HCT116 (cell line): ENCODE data around the gene METTL26. TPM values are rescaled to one million over a fixed set of nuclear protein-coding genes. Genes with fewer than 3 reads are reported as not detected.

Experiments used
- ATAC-seq: fragments of 200-7000 bp; cut with Tn5 transposase; 2 replicates; pipeline ENCODE4 v1.9.1; 2020; ENCODE audit warnings: mild to moderate bottlenecking, moderate library complexity
- BruUV-seq: library from RNA; stranded (reverse); fragments of 400-500 nt; replicated peaks from 2 replicates; lab custom pipeline; 2021; lab: Mats Ljungman, UMichigan
- CTCF ChIA-PET: fragments of 300-600 bp; sonication (Branson Sonifier 250); formaldehyde crosslinking; loops from one replicate; lab custom pipeline; 2021; ENCODE audit warnings: antibody characterized with exemption; lab: Charles Lee
- POLR2A ChIA-PET: fragments of 300-600, 350-600 bp; sonication (Branson Sonifier 250); formaldehyde crosslinking; loops from one replicate; lab custom pipeline; 2021; ENCODE audit warnings: antibody characterized with exemption; lab: Charles Lee
- RAD21 ChIA-PET, 2 experiments: fragments of 300-600 bp; sonication (Branson Sonifier 250); formaldehyde crosslinking; loops; one replicate each; lab custom pipeline; 2023; ENCODE audit warnings: low total read pairs in 2 of 2; ENCODE audit not compliant: uncharacterized antibody in 2 of 2, unreplicated experiment in 2 of 2, low non-redundant PET in 1 of 2; lab: Charles Lee
- DNase-seq: peaks from one replicate; pipeline ENCODE4 v3.0.0-alpha.2; 2010; ENCODE audit warnings: low read depth, low spot score
- H2AFZ ChIP-seq: fragments of 200-600 bp; shearing (Covaris generic), sonication (generic); 2 replicates; pipeline ENCODE4 v1.6.1; 2017; ENCODE audit warnings: low read depth, mixed run types, mixed read lengths, antibody characterized with exemption, low read length; ENCODE audit not compliant: poor library complexity, severe bottlenecking
- H3K27ac ChIP-seq: 2 replicates; pipeline ENCODE4 v1.5.1; 2012; ENCODE audit warnings: low read depth, low read length
- H3K27me3 ChIP-seq: fragments of 200-600 bp; sonication (generic); 2 replicates; pipeline ENCODE4 v1.6.1; 2016; ENCODE audit warnings: mixed run types, low read length, mixed read lengths; ENCODE audit not compliant: insufficient read depth
- H3K36me3 ChIP-seq, 2 experiments: fragments of 200-500 bp in 1 of 2; fragments of 200-600 bp in 1 of 2; sonication (Bioruptor generic) in 1 of 2; sonication (generic) in 1 of 2; 2 replicates each; pipeline versions ENCODE4 v1.5.1 to v1.6.1; 2014 to 2016; ENCODE audit warnings: low read length in 2 of 2, inconsistent platforms in 1 of 2, mixed read lengths in 1 of 2, mixed run types in 1 of 2; ENCODE audit not compliant: insufficient read depth in 2 of 2, control insufficient read depth in 1 of 2
- H3K4me1 ChIP-seq, 2 experiments: fragments of 200-600 bp in 1 of 2; sonication (generic) in 1 of 2; 2 replicates each; pipeline versions ENCODE4 v1.5.1 to v1.6.1; 2012 to 2017; ENCODE audit warnings: low read length in 2 of 2, inconsistent platforms in 1 of 2, mild to moderate bottlenecking in 1 of 2, mixed read lengths in 1 of 2, mixed run types in 1 of 2, moderate library complexity in 1 of 2; ENCODE audit not compliant: insufficient read depth in 2 of 2, control insufficient read depth in 1 of 2
- H3K4me2 ChIP-seq: fragments of 200-600 bp; sonication (generic); 2 replicates; pipeline ENCODE4 v1.6.1; 2017; ENCODE audit warnings: mixed run types, low read length, mixed read lengths
- H3K4me3 ChIP-seq, 2 experiments: fragments of 200-600 bp in 1 of 2; sonication (generic) in 1 of 2; replicated peaks in 1 of 2; 2 replicates each; pipeline ENCODE4 v1.5.1; 2011 to 2016; ENCODE audit warnings: low read length in 2 of 2, control low read depth in 1 of 2, low read depth in 1 of 2, mild to moderate bottlenecking in 1 of 2, mixed read lengths in 1 of 2, mixed run types in 1 of 2
- H3K79me2 ChIP-seq: fragments of 200-600 bp; sonication (generic); 2 replicates; pipeline ENCODE4 v1.6.1; 2017; ENCODE audit warnings: mild to moderate bottlenecking, mixed run types, low read length, moderate library complexity, mixed read lengths; ENCODE audit not compliant: insufficient read depth
- H3K9ac ChIP-seq: fragments of 200-600 bp; sonication (generic); 2 replicates; pipeline ENCODE4 v1.6.1; 2016; ENCODE audit warnings: low read length, mixed read lengths
- H3K9me2 ChIP-seq: fragments of 200-600 bp; sonication (generic), shearing (Covaris generic); 2 replicates; pipeline ENCODE4 v1.6.1; 2017; ENCODE audit warnings: mixed run types, mild to moderate bottlenecking, moderate library complexity; ENCODE audit not compliant: insufficient read depth
- H3K9me3 ChIP-seq, 2 experiments: fragments of 200-500 bp in 1 of 2; fragments of 200-600 bp in 1 of 2; sonication (Bioruptor generic) in 1 of 2; sonication (generic) in 1 of 2; 2 replicates each; pipeline ENCODE4 v1.6.1; 2014 to 2017; ENCODE audit warnings: low read length in 2 of 2, mixed read lengths in 2 of 2, inconsistent platforms in 1 of 2, low read depth in 1 of 2, mild to moderate bottlenecking in 1 of 2, mixed run types in 1 of 2, moderate library complexity in 1 of 2; ENCODE audit not compliant: control insufficient read depth in 1 of 2, insufficient read depth in 1 of 2
- H4K20me1 ChIP-seq: fragments of 200-600 bp; sonication (generic), shearing (Covaris generic); 2 replicates; pipeline ENCODE4 v1.6.1; 2017; ENCODE audit warnings: mixed run types, mild to moderate bottlenecking, moderate library complexity; ENCODE audit not compliant: insufficient read depth
- CEBPB ChIP-seq: IDR thresholded peaks from 2 replicates; pipeline ENCODE4 v1.6.1; 2012; ENCODE audit warnings: low read depth
- EGR1 ChIP-seq: IDR thresholded peaks from 2 replicates; pipeline ENCODE4 v1.6.1; 2012; ENCODE audit warnings: low read depth
- EZH2 ChIP-seq: fragments of 200-600 bp; sonication (generic); IDR thresholded peaks from 2 replicates; pipeline ENCODE4 v1.6.1; 2017; ENCODE audit warnings: antibody characterized with exemption, mixed run types
- SIN3A ChIP-seq: IDR thresholded peaks from 2 replicates; pipeline ENCODE4 v1.6.1; 2012; ENCODE audit warnings: low read depth
- TCF7L2 ChIP-seq: IDR thresholded peaks from 2 replicates; pipeline ENCODE4 v1.7.0; 2011; ENCODE audit warnings: borderline replicate concordance, inconsistent platforms; ENCODE audit not compliant: insufficient read depth, insufficient read length; ENCODE audit errors: extremely low read depth
- intact Hi-C: fragments of 100-400 bp; cut with micrococcal nuclease; formaldehyde crosslinking; loops from 2 replicates; pipeline ENCODE4 v1.10.0; 2022
- total RNA-seq: library from RNA; stranded (reverse); gene quantifications from one replicate; pipeline ENCODE4 v1.2.1, GENCODE V29; 2021; ENCODE audit not compliant: unreplicated experiment
- TF ChIP-seq, protein P1 (sequence below): IDR thresholded peaks from 2 replicates; pipeline ENCODE4 v1.6.1; 2012
- TF ChIP-seq, protein P2 (sequence below), 3 experiments: fragments of 200-600 bp in 1 of 3; sonication (generic) in 1 of 3; IDR thresholded peaks in 2 of 3; conservative IDR thresholded peaks in 1 of 3; 2 replicates each; pipeline ENCODE4 v1.5.1; 2012 to 2017; ENCODE audit warnings: low read depth in 2 of 3, low read length in 2 of 3, antibody characterized with exemption in 1 of 3, borderline replicate concordance in 1 of 3, control low read depth in 1 of 3, mild to moderate bottlenecking in 1 of 3, mixed read lengths in 1 of 3, mixed run types in 1 of 3, moderate library complexity in 1 of 3; ENCODE audit not compliant: insufficient read depth in 1 of 3
- TF ChIP-seq, protein P3 (sequence below): IDR thresholded peaks from 2 replicates; pipeline ENCODE4 v1.6.1; 2011; ENCODE audit warnings: mild to moderate bottlenecking, low read length, moderate library complexity; ENCODE audit not compliant: insufficient replicate concordance; ENCODE audit errors: extremely low read depth

METTL26 gene
- total RNA-seq, 1 experiment from 2014 or later = 85.7 TPM

DNA sequence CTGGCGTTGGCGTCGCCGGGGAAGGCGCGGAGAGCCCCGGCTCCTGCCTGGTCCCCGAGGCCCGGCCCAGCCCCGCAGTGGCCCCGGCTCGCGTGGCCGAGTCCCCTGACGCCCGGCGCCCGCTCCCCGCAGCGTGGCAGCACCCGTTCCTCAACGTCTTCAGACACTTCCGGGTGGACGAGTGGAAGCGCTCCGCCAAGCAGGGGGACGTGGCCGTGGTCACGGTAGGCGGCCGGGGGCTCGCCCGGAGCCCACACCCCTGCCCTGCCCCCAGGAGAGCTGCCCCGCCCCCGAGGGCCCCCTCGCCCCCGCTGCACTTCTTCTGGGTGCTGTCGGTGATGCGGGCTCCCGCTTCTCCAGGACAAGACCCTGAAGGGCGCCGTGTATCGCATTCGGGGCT is 13.5 kb upstream of the METTL26 start:
- BruUV-seq = no TSS peak
- POLR2A ChIA-PET = no interaction called here
- Histone ChIP-seq H3K4me2 (peak overlapping the region; percentile 84), H3K36me3 (no peaks in the 10 kb centered on the region), H3K4me1 (peaks cover 13 to 33% of the 10 kb centered on the region in 2 experiments), H3K27ac (peak overlapping the region; percentile 96), H3K27me3 (no peaks in the 10 kb centered on the region), H3K9me2 (no peaks in the 10 kb centered on the region), H4K20me1 (no peaks in the 10 kb centered on the region), H3K4me3 (peak overlapping the region; percentile 64 to 68), H3K79me2 (peaks cover 21% of the 10 kb centered on the region), H3K9me3 (no peaks in the 10 kb centered on the region), H3K9ac (peak overlapping the region; percentile 82), H2AFZ (no peak overlapping the region)
- RAD21 ChIA-PET = no interaction called here
- TF ChIP-seq, protein P1, sequence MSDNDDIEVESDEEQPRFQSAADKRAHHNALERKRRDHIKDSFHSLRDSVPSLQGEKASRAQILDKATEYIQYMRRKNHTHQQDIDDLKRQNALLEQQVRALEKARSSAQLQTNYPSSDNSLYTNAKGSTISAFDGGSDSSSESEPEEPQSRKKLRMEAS = no peak
- TF ChIP-seq EZH2 (no peak), SIN3A (no peak), TCF7L2 (no peak), CEBPB (no peak), EGR1 (no peak)
- TF ChIP-seq, protein P2, sequence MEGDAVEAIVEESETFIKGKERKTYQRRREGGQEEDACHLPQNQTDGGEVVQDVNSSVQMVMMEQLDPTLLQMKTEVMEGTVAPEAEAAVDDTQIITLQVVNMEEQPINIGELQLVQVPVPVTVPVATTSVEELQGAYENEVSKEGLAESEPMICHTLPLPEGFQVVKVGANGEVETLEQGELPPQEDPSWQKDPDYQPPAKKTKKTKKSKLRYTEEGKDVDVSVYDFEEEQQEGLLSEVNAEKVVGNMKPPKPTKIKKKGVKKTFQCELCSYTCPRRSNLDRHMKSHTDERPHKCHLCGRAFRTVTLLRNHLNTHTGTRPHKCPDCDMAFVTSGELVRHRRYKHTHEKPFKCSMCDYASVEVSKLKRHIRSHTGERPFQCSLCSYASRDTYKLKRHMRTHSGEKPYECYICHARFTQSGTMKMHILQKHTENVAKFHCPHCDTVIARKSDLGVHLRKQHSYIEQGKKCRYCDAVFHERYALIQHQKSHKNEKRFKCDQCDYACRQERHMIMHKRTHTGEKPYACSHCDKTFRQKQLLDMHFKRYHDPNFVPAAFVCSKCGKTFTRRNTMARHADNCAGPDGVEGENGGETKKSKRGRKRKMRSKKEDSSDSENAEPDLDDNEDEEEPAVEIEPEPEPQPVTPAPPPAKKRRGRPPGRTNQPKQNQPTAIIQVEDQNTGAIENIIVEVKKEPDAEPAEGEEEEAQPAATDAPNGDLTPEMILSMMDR (IDR thresholded peaks at IDR 0.05 in 2 of 3, conservative IDR thresholded peaks at IDR 0.05 in 1 of 3; ENCODE audit: borderline replicate concordance in 1 of 3, insufficient read depth in 1 of 3, low read depth in 2 of 3, low read length in 2 of 3) = no peak
- TF ChIP-seq, protein P3, sequence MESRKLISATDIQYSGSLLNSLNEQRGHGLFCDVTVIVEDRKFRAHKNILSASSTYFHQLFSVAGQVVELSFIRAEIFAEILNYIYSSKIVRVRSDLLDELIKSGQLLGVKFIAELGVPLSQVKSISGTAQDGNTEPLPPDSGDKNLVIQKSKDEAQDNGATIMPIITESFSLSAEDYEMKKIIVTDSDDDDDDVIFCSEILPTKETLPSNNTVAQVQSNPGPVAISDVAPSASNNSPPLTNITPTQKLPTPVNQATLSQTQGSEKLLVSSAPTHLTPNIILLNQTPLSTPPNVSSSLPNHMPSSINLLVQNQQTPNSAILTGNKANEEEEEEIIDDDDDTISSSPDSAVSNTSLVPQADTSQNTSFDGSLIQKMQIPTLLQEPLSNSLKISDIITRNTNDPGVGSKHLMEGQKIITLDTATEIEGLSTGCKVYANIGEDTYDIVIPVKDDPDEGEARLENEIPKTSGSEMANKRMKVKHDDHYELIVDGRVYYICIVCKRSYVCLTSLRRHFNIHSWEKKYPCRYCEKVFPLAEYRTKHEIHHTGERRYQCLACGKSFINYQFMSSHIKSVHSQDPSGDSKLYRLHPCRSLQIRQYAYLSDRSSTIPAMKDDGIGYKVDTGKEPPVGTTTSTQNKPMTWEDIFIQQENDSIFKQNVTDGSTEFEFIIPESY = no peak
- CTCF ChIA-PET = interaction anchor here (1.9 to 2.3 kb wide), 2 partner anchors 10 to 29 kb away, joined by 5 to 13 read pairs; no protein-coding TSS in a partner anchor
- DNase-seq = no peak
- ATAC-seq = peak; percentile 10
- intact Hi-C loops = no loop called here
